KMS-11 (cell line): Measurements from ENCODE around the gene CLDN16.

ENCODE experiments used
- H2AFZ ChIP-seq: fragments of 200-600 bp; sonication (generic); 2 replicates; pipeline ENCODE4 v1.6.1; 2016; ENCODE audit warnings: antibody characterized with exemption, mixed run types, low read depth
- H3K27ac ChIP-seq: fragments of 200-600 bp; sonication (generic); 2 replicates; pipeline ENCODE4 v1.6.1; 2016; ENCODE audit warnings: mild to moderate bottlenecking, mixed run types
- H3K27me3 ChIP-seq: fragments of 200-600 bp; sonication (generic); 2 replicates; pipeline ENCODE4 v1.6.1; 2017; ENCODE audit warnings: mild to moderate bottlenecking, low read depth, mixed run types, moderate library complexity; ENCODE audit not compliant: insufficient read depth
- H3K36me3 ChIP-seq: fragments of 200-600 bp; sonication (generic); 2 replicates; pipeline ENCODE4 v1.6.1; 2017; ENCODE audit warnings: mild to moderate bottlenecking, mixed run types; ENCODE audit not compliant: insufficient read depth
- H3K4me1 ChIP-seq: fragments of 200-600 bp; sonication (generic); 2 replicates; pipeline ENCODE4 v1.6.1; 2016; ENCODE audit warnings: mild to moderate bottlenecking, low read depth, mixed run types; ENCODE audit not compliant: poor library complexity, severe bottlenecking
- H3K4me2 ChIP-seq: fragments of 200-600 bp; sonication (generic); 2 replicates; pipeline ENCODE4 v1.7.0; 2016; ENCODE audit warnings: mild to moderate bottlenecking, mixed run types
- H3K4me3 ChIP-seq: fragments of 200-600 bp; sonication (generic); IDR thresholded peaks from 2 replicates; pipeline ENCODE4 v1.6.1; 2017; ENCODE audit warnings: low read depth, low read length, mixed read lengths; ENCODE audit not compliant: insufficient read depth
- H3K79me2 ChIP-seq: fragments of 200-600 bp; sonication (generic); 2 replicates; pipeline ENCODE4 v1.6.1; 2016; ENCODE audit warnings: low read depth, mixed run types; ENCODE audit not compliant: insufficient read depth
- H3K9ac ChIP-seq: fragments of 200-600 bp; sonication (generic); 2 replicates; pipeline ENCODE4 v1.6.1; 2016; ENCODE audit warnings: mild to moderate bottlenecking, mixed run types
- H4K20me1 ChIP-seq: fragments of 200-600 bp; sonication (generic); 2 replicates; pipeline ENCODE4 v1.6.1; 2016; ENCODE audit warnings: mild to moderate bottlenecking, mixed run types; ENCODE audit not compliant: insufficient read depth
- TF ChIP-seq, protein P1 (sequence below): fragments of 200-600 bp; sonication (generic); conservative IDR thresholded peaks from 2 replicates; pipeline ENCODE4 v1.6.1; 2017; ENCODE audit warnings: low read depth, mild to moderate bottlenecking, antibody characterized with exemption, low read length, moderate library complexity, mixed read lengths

The CLDN16 gene

DNA sequence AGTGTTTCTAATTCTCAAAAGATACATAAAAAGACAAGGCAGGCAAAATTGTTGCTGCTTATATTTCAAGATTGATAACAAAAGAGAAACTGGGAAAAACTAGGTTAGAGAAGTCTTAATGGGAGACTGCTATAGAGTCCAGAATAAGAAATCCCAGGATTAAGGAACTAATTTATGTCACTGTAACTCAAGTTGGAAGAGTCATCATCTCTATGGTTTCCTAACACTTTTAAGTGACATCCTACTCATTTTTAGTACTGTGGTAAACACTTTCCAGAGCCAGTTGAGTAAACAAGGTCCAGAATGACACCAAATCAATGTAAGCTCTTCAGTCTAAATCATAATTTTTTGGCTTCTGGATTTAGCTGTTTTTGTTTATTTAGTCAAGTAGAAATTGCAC, 8.0 kb downstream of the CLDN16 start:
- Histone ChIP-seq H3K27me3 (no peaks in the 10 kb centered on the region), H3K4me1 (no peaks in the 10 kb centered on the region), H3K36me3 (no peaks in the 10 kb centered on the region), H3K4me2 (no peak overlapping the region), H3K79me2 (no peaks in the 10 kb centered on the region), H3K27ac (no peak overlapping the region), H2AFZ (no peak overlapping the region), H3K9ac (no peak overlapping the region), H3K4me3 (no peak overlapping the region), H4K20me1 (no peaks in the 10 kb centered on the region)
- TF ChIP-seq, protein P1, sequence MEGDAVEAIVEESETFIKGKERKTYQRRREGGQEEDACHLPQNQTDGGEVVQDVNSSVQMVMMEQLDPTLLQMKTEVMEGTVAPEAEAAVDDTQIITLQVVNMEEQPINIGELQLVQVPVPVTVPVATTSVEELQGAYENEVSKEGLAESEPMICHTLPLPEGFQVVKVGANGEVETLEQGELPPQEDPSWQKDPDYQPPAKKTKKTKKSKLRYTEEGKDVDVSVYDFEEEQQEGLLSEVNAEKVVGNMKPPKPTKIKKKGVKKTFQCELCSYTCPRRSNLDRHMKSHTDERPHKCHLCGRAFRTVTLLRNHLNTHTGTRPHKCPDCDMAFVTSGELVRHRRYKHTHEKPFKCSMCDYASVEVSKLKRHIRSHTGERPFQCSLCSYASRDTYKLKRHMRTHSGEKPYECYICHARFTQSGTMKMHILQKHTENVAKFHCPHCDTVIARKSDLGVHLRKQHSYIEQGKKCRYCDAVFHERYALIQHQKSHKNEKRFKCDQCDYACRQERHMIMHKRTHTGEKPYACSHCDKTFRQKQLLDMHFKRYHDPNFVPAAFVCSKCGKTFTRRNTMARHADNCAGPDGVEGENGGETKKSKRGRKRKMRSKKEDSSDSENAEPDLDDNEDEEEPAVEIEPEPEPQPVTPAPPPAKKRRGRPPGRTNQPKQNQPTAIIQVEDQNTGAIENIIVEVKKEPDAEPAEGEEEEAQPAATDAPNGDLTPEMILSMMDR: no peak

DNA sequence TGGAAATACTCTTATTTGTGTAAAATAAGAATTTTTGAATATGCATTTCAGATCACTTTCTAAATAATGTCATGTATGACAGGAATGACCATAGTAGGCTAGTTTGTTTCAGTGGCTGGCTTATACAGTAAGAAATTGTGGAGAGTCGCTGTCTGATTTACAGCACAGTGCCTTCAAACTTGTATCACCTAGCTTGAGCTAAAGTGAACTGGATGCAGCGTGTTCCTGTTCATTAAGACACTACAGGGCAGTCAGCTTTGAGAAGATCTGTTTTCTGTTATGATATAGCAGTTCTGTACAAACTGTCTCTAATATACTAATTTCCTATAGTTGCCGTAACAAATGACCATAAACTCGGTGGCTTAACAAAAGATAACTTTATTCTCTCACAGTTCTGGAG, 9.9 kb downstream of the CLDN16 start:
- no peaks in the 10 kb centered on the region for H3K4me1 ChIP-seq
- no peak overlapping the region for H3K27ac ChIP-seq
- no peak overlapping the region for H3K9ac ChIP-seq
- TF ChIP-seq, protein P1: no peak
- no peaks in the 10 kb centered on the region for H3K79me2 ChIP-seq
- H3K36me3 ChIP-seq: no peaks in the 10 kb centered on the region
- H3K27me3 ChIP-seq: no peaks in the 10 kb centered on the region
- no peak overlapping the region for H3K4me3 ChIP-seq
- no peak overlapping the region for H3K4me2 ChIP-seq
- no peak overlapping the region for H2AFZ ChIP-seq
- H4K20me1 ChIP-seq: no peaks in the 10 kb centered on the region

DNA sequence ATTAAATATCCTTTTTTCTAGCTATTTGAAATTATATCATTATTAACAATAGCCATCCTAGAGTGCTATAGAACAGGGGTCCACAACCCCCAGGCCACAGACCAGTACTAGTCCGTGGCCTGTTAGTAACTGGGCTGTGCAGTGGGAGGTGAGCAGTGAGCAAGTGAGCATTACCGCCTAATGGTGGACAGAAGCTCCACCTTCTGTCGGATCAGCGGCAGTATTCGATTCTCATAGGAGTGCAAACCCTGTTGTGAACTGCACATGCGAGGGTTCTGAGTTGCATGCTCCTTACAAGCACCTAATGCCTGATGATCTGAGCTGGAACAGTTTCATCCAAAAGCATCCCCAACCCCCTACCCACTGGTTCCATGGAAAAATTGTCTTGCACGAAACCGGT, 11.7 kb downstream of the CLDN16 start:
- no peak overlapping the region for H3K9ac ChIP-seq
- no peaks in the 10 kb centered on the region for H3K79me2 ChIP-seq
- no peak overlapping the region for H3K27ac ChIP-seq
- no peaks in the 10 kb centered on the region for H3K36me3 ChIP-seq
- H3K4me1 ChIP-seq: no peaks in the 10 kb centered on the region
- no peak overlapping the region for H3K4me3 ChIP-seq
- H3K27me3 ChIP-seq: no peaks in the 10 kb centered on the region
- no peak overlapping the region for H2AFZ ChIP-seq
- H4K20me1 ChIP-seq: no peaks in the 10 kb centered on the region
- TF ChIP-seq, protein P1: no peak
- no peak overlapping the region for H3K4me2 ChIP-seq

GRCh38 chr3:190401963-190402362, 14.0 kb downstream of the CLDN16 start:
- Histone ChIP-seq H3K4me2 (no peak overlapping the region), H3K27me3 (no peaks in the 10 kb centered on the region), H3K9ac (no peak overlapping the region), H3K4me1 (no peaks in the 10 kb centered on the region), H3K4me3 (no peak overlapping the region), H3K79me2 (no peaks in the 10 kb centered on the region), H3K27ac (no peak overlapping the region), H4K20me1 (no peaks in the 10 kb centered on the region), H2AFZ (no peak overlapping the region), H3K36me3 (no peaks in the 10 kb centered on the region)
- TF ChIP-seq, protein P1: no peak
